Smooth muscle cell (in vitro differentiated cells): Measurements from ENCODE around the gene BMAL1. TPM values are rescaled to one million over a fixed set of nuclear protein-coding genes. Genes with fewer than 3 reads are reported as not detected.

Source experiments
- DNase-seq: peaks from one replicate; lab custom pipeline; 2025; ENCODE audit not compliant: unreplicated experiment; lab: John Stamatoyannopoulos, UW
- H2AFZ ChIP-seq: fragments of 200-600 bp; sonication (generic); 2 replicates; pipeline ENCODE4 v1.6.0; 2016; ENCODE audit warnings: antibody characterized with exemption, low read depth, mild to moderate bottlenecking
- H3F3A ChIP-seq: fragments of 200-600 bp; sonication (generic); 2 replicates; pipeline ENCODE4 v1.6.0; 2017; ENCODE audit warnings: antibody characterized with exemption, low read depth
- H3K27ac ChIP-seq: fragments of 200-600 bp; sonication (generic); 2 replicates; pipeline ENCODE4 v1.5.1; 2016; ENCODE audit warnings: low read depth, mild to moderate bottlenecking
- H3K27me3 ChIP-seq: fragments of 200-600 bp; sonication (generic); 2 replicates; pipeline ENCODE4 v1.6.1; 2016; ENCODE audit warnings: low read depth, mild to moderate bottlenecking
- H3K36me3 ChIP-seq: fragments of 200-600 bp; sonication (generic); 2 replicates; pipeline ENCODE4 v1.5.1; 2016; ENCODE audit warnings: low read depth
- H3K4me1 ChIP-seq: fragments of 200-600 bp; sonication (generic); 2 replicates; pipeline ENCODE4 v1.5.1; 2016; ENCODE audit warnings: low read depth
- H3K4me2 ChIP-seq: fragments of 200-600 bp; sonication (generic); 2 replicates; pipeline ENCODE4 v1.6.0; 2016; ENCODE audit warnings: mild to moderate bottlenecking
- H3K4me3 ChIP-seq: fragments of 200-600 bp; sonication (generic); 2 replicates; pipeline ENCODE4 v1.5.1; 2016; ENCODE audit warnings: mild to moderate bottlenecking
- H3K79me2 ChIP-seq: fragments of 200-600 bp; sonication (generic); 2 replicates; pipeline ENCODE4 v1.6.0; 2016; ENCODE audit warnings: low read depth, mild to moderate bottlenecking
- H3K9ac ChIP-seq: fragments of 200-600 bp; sonication (generic); 2 replicates; pipeline ENCODE4 v1.6.0; 2016; ENCODE audit warnings: low read depth
- H3K9me3 ChIP-seq: fragments of 200-600 bp; sonication (generic); replicated peaks from 2 replicates; pipeline ENCODE4 v1.5.1; 2016; ENCODE audit warnings: low read depth
- H4K20me1 ChIP-seq: fragments of 200-600 bp; sonication (generic); 2 replicates; pipeline ENCODE4 v1.6.0; 2016; ENCODE audit warnings: low read depth
- CTCF ChIP-seq: fragments of 200-600 bp; sonication (generic); IDR thresholded peaks from 2 replicates; pipeline ENCODE4 v1.5.1; 2017; ENCODE audit warnings: borderline replicate concordance, mild to moderate bottlenecking, antibody characterized with exemption; ENCODE audit not compliant: insufficient read depth, poor library complexity, severe bottlenecking
- WGBS: methylation state at CpG from one replicate; pipeline ENCODE4 v1.1.7; 2016; ENCODE audit warnings: low lambda C conversion rate; 5-methylcytosine and 5-hydroxymethylcytosine counted together
- polyA plus RNA-seq: library from polyadenylated mRNA; unstranded; fragments of >200 nt; fragmentation: Nextera tagmentation; extraction: Ambion mirVana; gene quantifications from 2 replicates; pipeline ENCODE4 v1.2.1, GENCODE V29; 2016
- total RNA-seq: library from RNA; depleted of rRNA; stranded (reverse); fragments of >200 nt; gene quantifications from 2 replicates; pipeline ENCODE4 v1.2.3, GENCODE V29; 2014

The BMAL1 gene
- total and polyA plus RNA-seq, 2 experiments from 2014 or later = 9.9 to 24.5 TPM

- Histone ChIP-seq H4K20me1 (peaks cover 93% of the 10 kb centered on the region), H3K27ac (no peak overlapping the region), H3K27me3 (no peaks in the 10 kb centered on the region), H3K36me3 (no peaks in the 10 kb centered on the region), H3K9ac (no peak overlapping the region), H3K9me3 (no peaks in the 10 kb centered on the region), H3K4me3 (no peak overlapping the region), H3K4me1 (no peaks in the 10 kb centered on the region), H3K4me2 (no peak overlapping the region), H3K79me2 (peaks cover 39% of the 10 kb centered on the region), H2AFZ (no peak overlapping the region), H3F3A (no peaks in the 10 kb centered on the region)
- no peak for DNase-seq
- 89% methylated on average over 3 of the region's 3 CpGs for WGBS
- TF ChIP-seq CTCF = no peak
These were observed 9.4 kb downstream of the BMAL1 start for GRCh38 chr11:13287036-13287435.

DNA sequence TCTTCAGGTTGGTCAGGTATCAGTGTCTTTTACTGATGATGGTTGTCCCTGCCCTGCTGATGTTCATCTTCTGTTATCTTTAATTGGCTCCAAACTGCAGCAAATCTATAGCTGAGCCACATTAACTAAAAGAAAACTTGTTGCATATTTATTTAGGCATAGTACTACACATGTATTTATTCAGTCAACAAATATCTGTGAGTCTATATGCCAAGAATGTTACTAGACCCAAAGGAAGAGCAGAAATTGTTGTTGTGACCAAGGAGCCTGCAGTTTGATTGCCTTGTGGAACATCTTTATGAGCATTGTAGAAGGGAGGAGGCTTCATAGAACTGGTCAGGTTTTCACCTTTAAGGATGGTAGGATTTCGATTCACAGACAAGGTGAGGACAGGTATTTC is 10.1 kb downstream of the BMAL1 start:
- Histone ChIP-seq H3K36me3 (no peaks in the 10 kb centered on the region), H4K20me1 (peaks cover 93% of the 10 kb centered on the region), H3K27ac (no peak overlapping the region), H3K4me2 (no peak overlapping the region), H2AFZ (no peak overlapping the region), H3K9me3 (no peaks in the 10 kb centered on the region), H3K4me3 (no peak overlapping the region), H3K4me1 (no peaks in the 10 kb centered on the region), H3F3A (no peaks in the 10 kb centered on the region), H3K79me2 (peaks cover 37% of the 10 kb centered on the region), H3K27me3 (no peaks in the 10 kb centered on the region), H3K9ac (no peak overlapping the region)
- no peak for TF ChIP-seq CTCF
- no peak for DNase-seq
- 58% methylated on average over 1 of the region's 1 CpG for WGBS

- TF ChIP-seq CTCF = no peak
- Histone ChIP-seq H3K79me2 (peaks cover 42% of the 10 kb centered on the region), H3K4me2 (no peak overlapping the region), H3K4me3 (no peak overlapping the region), H3K9ac (no peak overlapping the region), H3K27me3 (no peaks in the 10 kb centered on the region), H3F3A (no peaks in the 10 kb centered on the region), H3K9me3 (no peaks in the 10 kb centered on the region), H2AFZ (no peak overlapping the region), H3K27ac (no peak overlapping the region), H4K20me1 (peaks cover 93% of the 10 kb centered on the region), H3K4me1 (no peaks in the 10 kb centered on the region), H3K36me3 (no peaks in the 10 kb centered on the region)
- WGBS = 72% methylated on average over 3 of the region's 3 CpGs
- DNase-seq = no peak
These were observed 10.9 kb downstream of the BMAL1 start for GRCh38 chr11:13288375-13289029.

- H3K27me3 ChIP-seq = no peaks in the 10 kb centered on the region
- no peak overlapping the region for H3K27ac ChIP-seq
- H3F3A ChIP-seq = no peaks in the 10 kb centered on the region
- H3K36me3 ChIP-seq = no peaks in the 10 kb centered on the region
- H3K4me3 ChIP-seq = no peak overlapping the region
- TF ChIP-seq CTCF = no peak
- H3K9ac ChIP-seq = no peak overlapping the region
- peaks cover 95% of the 10 kb centered on the region for H4K20me1 ChIP-seq
- H3K4me2 ChIP-seq = no peak overlapping the region
- no peak for DNase-seq
- H3K9me3 ChIP-seq = no peaks in the 10 kb centered on the region
- peaks cover 48% of the 10 kb centered on the region for H3K79me2 ChIP-seq
- H2AFZ ChIP-seq = no peak overlapping the region
- no peaks in the 10 kb centered on the region for H3K4me1 ChIP-seq
- WGBS = 38% methylated on average over 1 of the region's 1 CpG
These were observed 11.5 kb downstream of the BMAL1 start for GRCh38 chr11:13289081-13289480.
